HUES64 (cell line): Measurements from ENCODE around the gene PNPLA8.
"Not testable (repeated sequence)": the region's sequence is repeated elsewhere in the genome, so short reads cannot be mapped to it uniquely, and the experiment has no call there.

Experiments
- H3K27ac ChIP-seq: 2 replicates; pipeline ENCODE4 v1.7.0; 2013; ENCODE audit warnings: low read depth, low read length, inconsistent platforms
- H3K27me3 ChIP-seq: 2 replicates; pipeline ENCODE4 v1.6.1; 2013; ENCODE audit warnings: mild to moderate bottlenecking, low read length; ENCODE audit not compliant: insufficient read depth
- H3K36me3 ChIP-seq: 2 replicates; pipeline ENCODE4 v1.6.1; 2013; ENCODE audit warnings: mild to moderate bottlenecking, low read length; ENCODE audit not compliant: insufficient read depth
- H3K4me1 ChIP-seq: 2 replicates; pipeline ENCODE4 v1.6.1; 2013; ENCODE audit warnings: mild to moderate bottlenecking, low read length, moderate library complexity; ENCODE audit not compliant: insufficient read depth
- H3K4me3 ChIP-seq: 2 replicates; pipeline ENCODE4 v1.5.1; 2013; ENCODE audit warnings: mild to moderate bottlenecking, low read length, moderate library complexity
- H3K9ac ChIP-seq: 2 replicates; pipeline ENCODE4 v1.6.1; 2013; ENCODE audit warnings: mild to moderate bottlenecking, low read depth, low read length
- H3K9me3 ChIP-seq: 2 replicates; pipeline ENCODE4 v1.6.1; 2013; ENCODE audit warnings: low read depth, low read length; ENCODE audit not compliant: insufficient read depth
- WGBS: fragments of 150-250, 120-280 bp; methylation state at CpG from one replicate; pipeline ENCODE4 v1.1.7; 2013; ENCODE audit warnings: missing lambda C conversion rate; 5-methylcytosine and 5-hydroxymethylcytosine counted together

The PNPLA8 gene

GRCh38 chr7:108557617-108558016 lies 31.7 kb upstream of the PNPLA8 start:
- Histone ChIP-seq H3K4me1 (no peaks in the 10 kb centered on the region), H3K9me3 (peaks cover 21% of the 10 kb centered on the region), H3K4me3 (no peak overlapping the region), H3K27me3 (no peaks in the 10 kb centered on the region), H3K27ac (no peak overlapping the region), H3K36me3 (peaks cover 8% of the 10 kb centered on the region; the same call in 1 of the 2 replicates), H3K9ac (no peak overlapping the region)
- WGBS, result 94% methylated on average over 1 of the region's 1 CpG

- Histone ChIP-seq H3K27me3 (no peaks in the 10 kb centered on the region), H3K4me3 (no peak overlapping the region), H3K4me1 (no peaks in the 10 kb centered on the region), H3K9me3 (peaks cover 21% of the 10 kb centered on the region), H3K36me3 (0 out of 2 replicates have a peak, but pooled peaks cover 4% of the 10 kb centered on the region), H3K27ac (no peak overlapping the region), H3K9ac (no peak overlapping the region)
- WGBS, result 94% methylated on average over 3 of the region's 3 CpGs
These were observed 31.3 kb upstream of the PNPLA8 start for GRCh38 chr7:108557191-108557590.

- H3K36me3 ChIP-seq, H3K4me3 ChIP-seq, H3K4me1 ChIP-seq, H3K27me3 ChIP-seq, H3K9ac ChIP-seq, H3K27ac ChIP-seq: not testable (repeated sequence)
- H3K9me3 ChIP-seq, result peaks cover 21% of the 10 kb centered on the region
These were observed 30.7 kb upstream of the PNPLA8 start for GRCh38 chr7:108556665-108557064.

GRCh38 chr7:108548141-108548896 lies 22.4 kb upstream of the PNPLA8 start:
- not testable (repeated sequence) for H3K4me1 ChIP-seq, H3K27ac ChIP-seq, H3K9ac ChIP-seq, H3K36me3 ChIP-seq, H3K4me3 ChIP-seq, H3K9me3 ChIP-seq, H3K27me3 ChIP-seq
- WGBS, result 95% methylated on average over 1 of the region's 2 CpGs

- no peaks in the 10 kb centered on the region for H3K27me3 ChIP-seq
- peak overlapping the region; percentile 76 for H3K27ac ChIP-seq
- H3K4me1 ChIP-seq, result peaks cover 14% of the 10 kb centered on the region
- no peaks in the 10 kb centered on the region for H3K36me3 ChIP-seq
- peak overlapping the region; percentile 9; the same call in 1 of the 2 replicates for H3K4me3 ChIP-seq
- WGBS, result 6% methylated on average over 1 of the region's 2 CpGs
- no peak overlapping the region for H3K9ac ChIP-seq
- H3K9me3 ChIP-seq, result no peaks in the 10 kb centered on the region
These were observed 15.5 kb upstream of the PNPLA8 start for GRCh38 chr7:108541478-108541877.

GRCh38 chr7:108538685-108539084 lies 12.8 kb upstream of the PNPLA8 start:
- not testable (repeated sequence) for H3K27ac ChIP-seq, H3K36me3 ChIP-seq, H3K27me3 ChIP-seq, H3K9me3 ChIP-seq, H3K9ac ChIP-seq, H3K4me3 ChIP-seq
- peaks cover 14% of the 10 kb centered on the region for H3K4me1 ChIP-seq
- 88% methylated on average over 4 of the region's 4 CpGs for WGBS

- not testable (repeated sequence) for H3K27ac ChIP-seq, H3K27me3 ChIP-seq, H3K9me3 ChIP-seq, H3K4me3 ChIP-seq, H3K9ac ChIP-seq, H3K36me3 ChIP-seq
- 78% methylated on average over 2 of the region's 2 CpGs for WGBS
- H3K4me1 ChIP-seq, result peaks cover 14% of the 10 kb centered on the region
These were observed 12.3 kb upstream of the PNPLA8 start for GRCh38 chr7:108538236-108538635.

- Histone ChIP-seq H3K4me1 (peaks cover 13% of the 10 kb centered on the region), H3K36me3 (no peaks in the 10 kb centered on the region), H3K9ac (no peak overlapping the region), H3K9me3 (no peaks in the 10 kb centered on the region), H3K27me3 (no peaks in the 10 kb centered on the region), H3K27ac (no peak overlapping the region), H3K4me3 (no peak overlapping the region)
- WGBS, result 87% methylated on average over 2 of the region's 2 CpGs
These were observed 11.3 kb upstream of the PNPLA8 start for GRCh38 chr7:108537229-108537628.

GRCh38 chr7:108535744-108536143 lies 9.8 kb upstream of the PNPLA8 start:
- H3K9me3 ChIP-seq, result no peaks in the 10 kb centered on the region
- no CpG with 5 or more reads among the region's 1 CpG for WGBS
- H3K4me1 ChIP-seq, result no peaks in the 10 kb centered on the region

GRCh38 chr7:108535257-108535656 lies 9.3 kb upstream of the PNPLA8 start:
- Histone ChIP-seq H3K27me3 (no peaks in the 10 kb centered on the region), H3K9me3 (no peaks in the 10 kb centered on the region), H3K36me3 (no peaks in the 10 kb centered on the region), H3K9ac (no peak overlapping the region), H3K27ac (no peak overlapping the region), H3K4me1 (no peaks in the 10 kb centered on the region), H3K4me3 (no peak overlapping the region)
- 82% methylated on average over 4 of the region's 5 CpGs for WGBS

More at GRCh38 chr7:108535744-108536143, 9.8 kb upstream of the PNPLA8 start:
- Histone ChIP-seq H3K36me3 (no peaks in the 10 kb centered on the region), H3K27me3 (no peaks in the 10 kb centered on the region), H3K9ac (no peak overlapping the region), H3K4me3 (no peak overlapping the region), H3K27ac (no peak overlapping the region)

GRCh38 chr7:108533712-108534111 lies 7.8 kb upstream of the PNPLA8 start:
- H3K36me3 ChIP-seq, result no peaks in the 10 kb centered on the region
- H3K9me3 ChIP-seq, result no peaks in the 10 kb centered on the region
- no peaks in the 10 kb centered on the region for H3K4me1 ChIP-seq
- H3K27ac ChIP-seq, result no peak overlapping the region
- no peak overlapping the region for H3K4me3 ChIP-seq
- no peak overlapping the region for H3K9ac ChIP-seq
- H3K27me3 ChIP-seq, result no peaks in the 10 kb centered on the region
- 90% methylated on average over 1 of the region's 3 CpGs for WGBS

GRCh38 chr7:108529341-108529740 lies 3.4 kb upstream of the PNPLA8 start:
- no peak overlapping the region for H3K9ac ChIP-seq
- no peaks in the 10 kb centered on the region for H3K9me3 ChIP-seq
- H3K27me3 ChIP-seq, result no peaks in the 10 kb centered on the region
- H3K4me3 ChIP-seq, result no peak overlapping the region
- WGBS, result 83% methylated on average over 3 of the region's 3 CpGs
- peaks cover 7% of the 10 kb centered on the region; the same call in 1 of the 2 replicates for H3K4me1 ChIP-seq
- H3K36me3 ChIP-seq, result no peaks in the 10 kb centered on the region
- no peak overlapping the region for H3K27ac ChIP-seq
